ENCODE data around the gene KIAA0040. TPM values are rescaled to one million over a fixed set of nuclear protein-coding genes. Genes with fewer than 3 reads are reported as not detected.
A peak's percentile ranks its signal among the peaks of the same experiment; 100 is the strongest.

The KIAA0040 gene
- total RNA-seq, 1 experiment from 2014 or later, result 5.0 TPM

DNA sequence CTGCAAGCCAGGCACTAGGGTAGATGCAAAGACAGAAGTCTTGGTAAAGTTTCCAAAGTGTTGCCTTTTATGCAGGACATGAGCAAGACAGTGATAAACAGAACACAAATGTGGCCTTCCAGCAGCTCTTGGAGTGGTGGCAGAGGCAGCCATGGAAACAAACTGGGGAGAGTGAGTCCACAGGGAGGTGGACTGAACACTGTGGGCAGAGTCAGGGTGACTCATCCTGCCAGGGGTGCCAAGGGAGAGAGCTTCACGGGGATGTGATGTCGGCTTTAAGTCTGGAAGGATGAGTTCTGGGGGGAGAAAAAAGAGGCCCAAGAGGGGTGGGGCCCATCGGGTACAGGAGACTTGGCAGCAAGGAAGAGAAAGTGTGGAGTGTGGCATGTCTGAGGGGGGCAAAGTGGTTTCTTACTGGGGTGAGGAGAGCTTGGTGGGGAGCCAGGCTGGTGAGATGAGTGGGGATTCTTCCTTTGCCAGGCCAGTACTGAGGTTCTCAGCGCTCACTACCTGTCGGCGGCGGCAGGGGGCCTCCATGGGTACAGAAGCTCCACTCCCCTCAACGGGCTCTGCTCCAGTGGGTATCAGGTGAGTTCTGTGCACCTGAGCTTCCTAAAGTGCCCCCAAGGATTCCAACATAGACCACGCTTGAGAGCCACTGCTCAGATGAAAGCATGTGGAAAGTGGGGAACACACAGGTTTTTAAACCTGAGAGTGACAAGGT is 41.8 kb downstream of the KIAA0040 start:
- Histone ChIP-seq H3K4me1 (ENCODE audit: insufficient read depth, low read length) (no peaks in the 10 kb centered on the region), H3K23me2 (ENCODE audit: insufficient read length, low read depth, low read length, poor library complexity, severe bottlenecking) (peaks cover 2% of the 10 kb centered on the region), H3K14ac (ENCODE audit: insufficient read depth, low read length) (no peak overlapping the region), H2BK12ac (ENCODE audit: insufficient read length, low read depth, low read length) (no peak overlapping the region), H3T11ph (ENCODE audit: low read length) (no peak overlapping the region), H4K8ac (replicated peaks; ENCODE audit: insufficient read length, low read depth, low read length) (no peak overlapping the region), H3K9ac (ENCODE audit: extremely low read depth, insufficient read length, low read length) (no peak overlapping the region), H3K79me2 (ENCODE audit: insufficient read depth, low read length) (no peaks in the 10 kb centered on the region), H2BK20ac (ENCODE audit: low read depth, low read length, poor library complexity, severe bottlenecking) (no peak overlapping the region), H2AFZ (ENCODE audit: low read length) (no peak overlapping the region), H3K27ac (ENCODE audit: insufficient read length, low read depth, low read length) (no peak overlapping the region), H4K20me1 (ENCODE audit: control insufficient read depth, insufficient read depth, insufficient read length) (no peaks in the 10 kb centered on the region), H3K4ac (ENCODE audit: low read depth, low read length) (no peak overlapping the region), H2BK120ac (ENCODE audit: low read depth, low read length, poor library complexity, severe bottlenecking) (no peak overlapping the region), H3K9me3 (ENCODE audit: control insufficient read depth, low read depth, low read length) (no peaks in the 10 kb centered on the region), H3K4me2 (ENCODE audit: insufficient read depth, insufficient read length, low read length) (no peak overlapping the region), H2AK5ac (ENCODE audit: insufficient read length, low read length) (no peak overlapping the region), H2BK15ac (ENCODE audit: low read depth, low read length) (no peak overlapping the region), H4K91ac (ENCODE audit: insufficient read length, low read depth, low read length) (no peak overlapping the region), H3K18ac (ENCODE audit: insufficient read length, low read depth, low read length) (no peak overlapping the region), H3K79me1 (ENCODE audit: insufficient read depth, low read depth, low read length, poor library complexity, severe bottlenecking) (no peaks in the 10 kb centered on the region), H3K23ac (ENCODE audit: insufficient read length, low read depth, low read length) (no peak overlapping the region), H3K27me3 (ENCODE audit: insufficient read depth, low read length) (no peaks in the 10 kb centered on the region; the same call in 1 of the 2 replicates), H2BK5ac (ENCODE audit: insufficient read length, low read length) (no peak overlapping the region), H3K56ac (ENCODE audit: insufficient read length, low read depth, low read length) (no peak overlapping the region), H4K5ac (ENCODE audit: insufficient read length, low read depth, low read length) (no peak overlapping the region)
- WGBS (ENCODE audit: extremely low coverage, insufficient read length, low lambda C conversion rate), result no CpG with 5 or more reads among the region's 9 CpGs
- Mint-ChIP-seq H3K4me3 (no peak overlapping the region), H3K27ac (no peak overlapping the region), H3K4me1 (peaks cover 35 to 39% of the 10 kb centered on the region in 2 experiments), H3K36me3 (ENCODE audit: insufficient read depth in 1 of 3, low read depth in 3 of 3) (no peaks in the 10 kb centered on the region; a peak in 1 of 7 replicates), H3K27me3 (ENCODE audit: low read depth) (peaks cover 42% of the 10 kb centered on the region), H3K9me3 (no peaks in the 10 kb centered on the region; a peak in 3 of 5 replicates)
- no peak for TF ChIP-seq CTCF (conservative IDR thresholded peaks at IDR 0.05)
- DNase-seq, result peak; percentile 42

All from H9 (cell line).